ENCODE results near the gene TNFRSF8.

The TNFRSF8 gene

DNA sequence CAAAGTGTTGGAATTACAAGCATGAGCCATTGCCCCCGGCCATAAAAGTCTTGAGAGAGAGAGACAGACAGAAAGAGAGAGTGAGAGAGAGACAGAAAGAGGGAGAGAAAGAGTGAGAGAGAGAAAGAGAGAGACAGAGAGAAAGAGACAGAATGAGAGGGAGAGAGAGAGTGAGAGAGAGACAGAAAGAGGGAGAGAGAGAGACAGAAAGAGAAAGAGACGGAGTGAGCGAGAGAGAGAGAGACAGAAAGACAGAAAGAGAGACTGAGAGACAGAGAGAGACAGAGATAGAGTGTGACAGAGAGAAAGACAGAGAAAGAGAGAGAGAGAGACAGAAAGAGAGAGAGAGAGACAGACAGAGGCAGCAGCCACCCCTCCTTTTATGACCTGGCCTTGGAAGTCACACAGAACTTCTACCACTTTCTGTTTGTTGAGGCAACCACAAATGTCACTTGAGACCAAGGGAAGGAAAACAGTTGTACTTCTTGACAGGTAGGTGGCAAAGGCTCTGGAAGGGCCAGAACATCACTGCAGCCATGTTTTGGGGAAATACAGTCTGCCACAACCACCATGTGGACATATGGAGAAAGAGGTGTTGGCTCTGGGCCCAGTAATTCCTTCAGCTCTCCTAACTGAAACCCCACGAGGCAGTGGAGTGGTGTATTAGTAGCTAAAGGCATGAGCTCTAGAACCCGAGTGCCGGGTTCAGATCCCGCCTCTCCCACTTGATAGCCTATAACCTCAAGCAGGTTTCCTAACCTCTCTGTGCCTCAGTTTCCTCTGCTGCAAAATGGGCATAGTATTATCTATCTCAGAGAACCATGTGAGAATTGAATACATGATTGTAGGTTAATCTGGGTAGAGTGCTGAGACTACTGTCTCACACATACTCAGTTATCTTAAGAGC lies 50.6 kb downstream of the TNFRSF8 start:
- TF ChIP-seq CTCF (IDR thresholded peaks at IDR 0.05; ENCODE audit: low read depth, low read length, missing control alignments), result no peak
- no peak overlapping the region for H3K4me3 ChIP-seq (replicated peaks; ENCODE audit: low read depth, low read length)
- no peak for DNase-seq (ENCODE audit: extremely low read depth, low read depth)

DNA sequence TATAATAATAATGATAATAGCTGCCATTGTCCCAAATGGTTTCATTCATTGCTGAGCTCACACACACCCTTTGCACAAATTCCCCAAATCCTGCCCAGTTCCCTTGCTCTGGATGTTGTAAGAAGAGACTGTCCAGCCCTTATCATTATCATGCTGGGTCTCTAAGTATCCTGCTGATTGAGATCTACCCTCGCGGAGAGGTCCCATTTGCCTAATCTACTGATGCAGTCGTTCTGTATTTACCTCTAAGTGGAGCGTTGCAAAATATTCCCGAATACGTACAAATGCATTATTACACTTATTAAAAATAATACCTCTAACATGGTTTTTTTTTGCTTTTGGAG lies 51.2 kb downstream of the TNFRSF8 start:
- no peak for DNase-seq (ENCODE audit: extremely low read depth, low read depth)
- no peak overlapping the region for H3K4me3 ChIP-seq (replicated peaks; ENCODE audit: low read depth, low read length)
- TF ChIP-seq CTCF (IDR thresholded peaks at IDR 0.05; ENCODE audit: low read depth, low read length, missing control alignments), result no peak

- H3K4me3 ChIP-seq (replicated peaks; ENCODE audit: low read depth, low read length), result no peak overlapping the region
- DNase-seq (ENCODE audit: extremely low read depth, low read depth), result no peak
- TF ChIP-seq CTCF (IDR thresholded peaks at IDR 0.05; ENCODE audit: low read depth, low read length, missing control alignments), result no peak
Measured at GRCh38 chr1:12114916-12115315, 51.8 kb downstream of the TNFRSF8 start.

GRCh38 chr1:12121212-12122003 lies 58.3 kb downstream of the TNFRSF8 start:
- H3K4me3 ChIP-seq (replicated peaks; ENCODE audit: low read depth, low read length), result no peak overlapping the region
- no peak for TF ChIP-seq CTCF (IDR thresholded peaks at IDR 0.05; ENCODE audit: low read depth, low read length, missing control alignments)
- DNase-seq (ENCODE audit: extremely low read depth, low read depth), result no peak

- no peak overlapping the region for H3K4me3 ChIP-seq (replicated peaks; ENCODE audit: low read depth, low read length)
- no peak for DNase-seq (ENCODE audit: extremely low read depth, low read depth)
- no peak for TF ChIP-seq CTCF (IDR thresholded peaks at IDR 0.05; ENCODE audit: low read depth, low read length, missing control alignments)
Measured at GRCh38 chr1:12123172-12123571, 60.1 kb downstream of the TNFRSF8 start.

DNA sequence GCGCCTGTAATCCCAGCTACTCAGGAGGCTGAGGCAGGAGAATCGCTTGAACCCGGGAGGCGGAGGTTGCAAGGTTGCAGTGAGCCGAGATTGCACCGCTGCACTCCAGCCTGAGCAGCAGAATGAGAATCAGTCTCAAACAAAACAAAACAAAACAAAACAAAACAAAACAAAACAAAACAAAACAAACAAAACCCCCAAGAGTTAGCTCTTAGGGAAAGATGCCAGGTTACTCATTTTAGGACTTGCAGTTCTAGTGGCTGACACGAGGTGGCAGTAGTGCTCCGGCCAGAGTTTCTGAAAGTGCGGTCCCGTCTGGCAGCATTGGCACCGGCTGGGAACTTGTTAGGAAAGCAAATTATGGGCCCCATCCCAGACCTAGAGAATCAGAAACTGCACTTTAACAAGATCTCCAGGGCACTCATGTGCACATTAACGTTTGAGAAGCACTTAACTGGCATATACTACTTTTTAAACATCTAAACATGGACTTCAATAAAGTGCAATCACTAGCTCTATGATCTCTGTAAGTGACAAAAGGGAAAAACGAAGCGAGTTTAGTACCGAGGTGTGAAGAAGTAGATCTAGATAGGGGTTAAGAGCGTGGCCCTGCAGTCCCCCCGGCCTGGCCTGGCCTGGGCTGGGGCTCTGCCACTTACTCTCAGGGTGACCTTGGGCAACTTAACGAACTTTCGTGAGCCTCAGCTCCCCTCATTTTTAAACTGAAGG lies 61.8 kb downstream of the TNFRSF8 start:
- H3K4me3 ChIP-seq (replicated peaks; ENCODE audit: low read depth, low read length), result no peak overlapping the region
- peak; percentile 95 for TF ChIP-seq CTCF (IDR thresholded peaks at IDR 0.05; ENCODE audit: low read depth, low read length, missing control alignments)
- DNase-seq (ENCODE audit: extremely low read depth, low read depth), result no peak

Measured in HFF-Myc (cell line).